ENCODE measurements around the gene MDP1.

Gene MDP1

DNA sequence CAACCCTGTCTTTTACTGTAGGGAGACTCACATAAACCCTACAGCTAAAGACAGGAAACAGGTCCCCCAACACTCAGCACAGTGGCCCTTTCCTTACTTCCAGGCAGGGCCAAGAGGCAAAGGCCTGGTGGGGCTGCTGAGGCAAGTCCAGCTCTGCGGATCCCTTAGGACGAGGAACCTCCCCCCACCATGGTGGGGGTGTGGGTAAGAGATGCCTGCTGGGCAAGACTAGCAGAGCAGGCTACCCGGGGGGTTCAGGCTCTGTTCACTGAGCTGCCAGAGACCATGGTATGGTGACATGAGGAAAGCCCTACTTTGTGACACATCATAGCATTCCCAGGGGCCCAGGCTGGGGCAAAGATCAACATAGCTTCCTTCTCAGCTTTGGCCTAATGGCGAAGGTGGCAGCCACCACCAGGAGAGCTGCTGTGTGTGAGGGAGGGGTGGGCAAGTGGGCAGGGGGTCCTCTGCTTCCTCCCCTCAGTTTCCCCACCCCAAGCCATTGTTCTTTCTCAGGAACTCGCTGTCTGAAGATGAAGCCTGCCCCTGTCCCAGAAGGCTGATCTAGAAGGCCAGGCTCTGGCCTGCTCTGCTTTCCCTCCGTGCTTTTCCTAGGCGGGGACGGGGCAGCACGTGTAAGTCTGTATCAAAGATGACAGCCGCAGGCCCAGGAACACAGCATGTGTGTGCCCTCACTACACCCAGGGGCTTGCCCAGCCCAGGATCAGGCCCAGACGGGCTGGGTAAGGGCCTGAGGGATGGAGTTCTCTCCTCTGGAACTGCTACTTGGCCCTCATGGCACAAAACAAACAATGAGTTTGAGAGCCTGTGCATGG is 36.6 kb upstream of the MDP1 start:
- TF ChIP-seq CTCF (IDR thresholded peaks at IDR 0.05; ENCODE audit: control extremely low read depth, extremely low read depth, low read depth, missing control alignments) = no peak
- ChIA-PET CTCF (interaction anchor here (0.7 to 4.3 kb wide), 9 partner anchors 10 to 185 kb away, joined by 3 to 36 read pairs (median 11); partner anchors contain the start of genes CIDEB, DHRS1, MDP1 and NOP9), POLR2A (interaction anchor here (0.7 to 0.9 kb wide), 2 partner anchors 9 to 24 kb away, joined by 3 to 5 read pairs; no protein-coding TSS in a partner anchor)
- DNase-seq (ENCODE audit: extremely low spot score) = no peak

GRCh38 chr14:24251880-24252288 is 36.0 kb upstream of the MDP1 start:
- no peak for TF ChIP-seq CTCF (IDR thresholded peaks at IDR 0.05; ENCODE audit: control extremely low read depth, extremely low read depth, low read depth, missing control alignments)
- ChIA-PET POLR2A (interaction anchor here (0.7 to 0.9 kb wide), 2 partner anchors 9 to 25 kb away, joined by 3 to 5 read pairs; no protein-coding TSS in a partner anchor), CTCF (interaction anchor here (0.7 to 4.3 kb wide), 9 partner anchors 10 to 185 kb away, joined by 3 to 36 read pairs (median 11); partner anchors contain the start of genes CIDEB, DHRS1, MDP1 and NOP9)
- no peak for DNase-seq (ENCODE audit: extremely low spot score)

GRCh38 chr14:24250354-24250753 is 34.5 kb upstream of the MDP1 start:
- CTCF ChIA-PET = interaction anchor here (1.1 to 4.3 kb wide), 8 partner anchors 8 to 57 kb away, joined by 3 to 36 read pairs (median 12); partner anchors contain the start of genes CIDEB, MDP1, RABGGTA and TINF2
- no peak for TF ChIP-seq CTCF (IDR thresholded peaks at IDR 0.05; ENCODE audit: control extremely low read depth, extremely low read depth, low read depth, missing control alignments)
- POLR2A ChIA-PET = no interaction called here
- DNase-seq (ENCODE audit: extremely low spot score) = no peak

DNA sequence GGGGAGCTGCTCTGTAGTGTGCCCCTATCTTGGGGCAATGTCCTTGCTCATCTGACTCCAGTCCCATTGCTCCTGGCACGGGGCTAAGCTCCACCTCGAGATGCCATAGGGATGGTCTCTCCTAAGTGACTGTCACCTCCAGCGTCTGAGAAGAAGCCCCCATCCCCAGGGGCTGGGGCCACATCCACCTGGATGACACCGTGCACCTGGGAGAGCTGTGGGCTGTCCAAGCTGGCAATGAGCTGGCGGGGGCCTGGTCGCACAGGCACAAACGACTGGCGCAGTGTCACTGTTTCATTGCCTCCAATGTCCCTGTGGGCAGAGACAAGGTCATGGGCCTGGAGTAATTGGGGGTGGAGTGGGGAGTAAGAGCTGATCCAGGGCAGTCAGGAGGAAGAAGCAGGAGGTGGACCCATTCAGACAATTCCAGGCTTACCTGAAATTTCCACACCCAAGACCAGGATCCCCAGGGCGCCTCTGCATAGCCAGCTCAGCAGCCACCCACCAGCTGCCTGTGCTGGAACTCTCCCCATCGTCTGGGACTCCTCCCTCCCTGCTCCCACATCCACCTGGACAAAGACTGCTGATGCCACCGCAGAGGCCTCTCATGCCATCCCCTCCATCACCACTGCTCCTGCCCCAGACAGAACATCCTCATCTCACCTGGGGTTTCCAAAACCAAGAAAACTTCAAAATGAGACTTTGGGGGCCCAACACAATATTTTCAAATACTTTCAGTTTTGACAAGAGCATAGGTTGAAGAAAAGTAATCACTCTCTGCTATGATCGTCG is 33.6 kb upstream of the MDP1 start:
- no peak for DNase-seq (ENCODE audit: extremely low spot score)
- ChIA-PET CTCF (interaction anchor here (1.1 to 10.1 kb wide), 4 partner anchors 21 to 182 kb away, joined by 4 to 323 read pairs (median 18); partner anchors contain the start of genes CIDEB, DHRS1, NOP9 and RABGGTA), POLR2A (no interaction called here)
- TF ChIP-seq CTCF (IDR thresholded peaks at IDR 0.05; ENCODE audit: control extremely low read depth, extremely low read depth, low read depth, missing control alignments) = no peak

DNA sequence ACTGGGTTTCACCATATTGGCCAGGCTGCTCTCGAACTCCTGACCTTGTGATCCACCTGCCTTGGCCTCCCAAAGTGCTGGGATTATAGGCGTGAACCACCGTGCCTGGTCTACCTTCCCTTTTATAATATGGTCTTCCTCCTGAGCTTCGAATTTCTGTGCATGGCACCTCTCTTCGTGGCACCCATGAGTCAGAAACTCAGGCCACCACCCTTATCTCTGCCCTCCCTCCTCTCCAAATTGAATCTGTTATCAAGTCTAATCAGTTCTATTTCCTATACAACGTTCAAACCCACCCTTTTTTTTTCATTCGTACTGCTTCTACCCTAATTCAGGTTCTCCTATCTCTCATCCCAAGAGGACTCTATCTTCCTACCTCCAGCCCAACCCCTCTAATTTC is 31.6 kb upstream of the MDP1 start:
- ChIA-PET CTCF (interaction anchor here (0.9 to 10.1 kb wide), 11 partner anchors 10 to 86 kb away, joined by 3 to 323 read pairs (median 7); partner anchors contain the start of genes CIDEB, DHRS1, LTB4R and LTB4R2), POLR2A (interaction anchor here (1.0 to 2.3 kb wide), 3 partner anchors 22 to 34 kb away, joined by 4 to 9 read pairs (median 5); partner anchors contain the start of gene RABGGTA)
- DNase-seq (ENCODE audit: extremely low spot score) = no peak
- TF ChIP-seq CTCF (IDR thresholded peaks at IDR 0.05; ENCODE audit: control extremely low read depth, extremely low read depth, low read depth, missing control alignments) = no peak
